GM12878 (cell line): ENCODE results near the gene HEXIM1. TPM values are rescaled to one million over a fixed set of nuclear protein-coding genes. Genes with fewer than 3 reads are reported as not detected.

Source experiments
- ATF7 ChIP-seq: fragments of 450-650 bp; IDR thresholded peaks from 2 replicates; pipeline ENCODE4 v1.6.1; 2016; ENCODE audit warnings: low read depth, mild to moderate bottlenecking
- BCLAF1 ChIP-seq: fragments of 450-650 bp; IDR thresholded peaks from 2 replicates; pipeline ENCODE4 v1.6.1; 2017; ENCODE audit warnings: antibody characterized with exemption, mild to moderate bottlenecking, moderate library complexity
- BMI1 ChIP-seq: fragments of 450-650 bp; IDR thresholded peaks from 2 replicates; pipeline ENCODE4 v1.6.1; 2016; ENCODE audit warnings: mild to moderate bottlenecking, moderate library complexity, borderline replicate concordance
- CHD4 ChIP-seq: fragments of 200-600 bp; sonication (generic); IDR thresholded peaks from 2 replicates; pipeline ENCODE4 v1.6.1; 2016; ENCODE audit warnings: mild to moderate bottlenecking
- E4F1 ChIP-seq: fragments of 450-650 bp; IDR thresholded peaks from 2 replicates; pipeline ENCODE4 v1.6.1; 2018; ENCODE audit warnings: borderline replicate concordance, mild to moderate bottlenecking; ENCODE audit not compliant: partially characterized antibody
- EZH2 ChIP-seq: IDR thresholded peaks from 2 replicates; pipeline ENCODE4 v1.6.1; 2012; ENCODE audit warnings: low read depth, mild to moderate bottlenecking, control low read depth, inconsistent platforms, low read length, borderline replicate concordance; ENCODE audit not compliant: control insufficient read depth
- HDAC2 ChIP-seq: fragments of 200-600 bp; sonication (generic); IDR thresholded peaks from 2 replicates; pipeline ENCODE4 v1.6.1; 2017
- HDGF ChIP-seq: fragments of 450-650 bp; IDR thresholded peaks from 2 replicates; pipeline ENCODE4 v1.6.1; 2016; ENCODE audit warnings: antibody characterized with exemption
- IKZF2 ChIP-seq, 2 experiments: fragments of 450-650 bp; IDR thresholded peaks; 2 replicates each; pipeline ENCODE4 v1.6.1; 2017; ENCODE audit warnings: mild to moderate bottlenecking in 2 of 2, moderate library complexity in 2 of 2
- IRF4 ChIP-seq: IDR thresholded peaks from 2 replicates; pipeline ENCODE4 v1.6.1; 2011; ENCODE audit warnings: low read depth, low read length
- MTA2 ChIP-seq: fragments of 450-650 bp; IDR thresholded peaks from 2 replicates; pipeline ENCODE4 v1.6.1; 2016; ENCODE audit warnings: low read depth, mild to moderate bottlenecking, moderate library complexity
- MYC ChIP-seq: IDR thresholded peaks from 2 replicates; pipeline ENCODE4 v1.6.1; 2011; ENCODE audit warnings: mild to moderate bottlenecking, low read length, moderate library complexity, inconsistent platforms; ENCODE audit not compliant: insufficient read depth, insufficient replicate concordance, insufficient read length, severe bottlenecking
- NFXL1 ChIP-seq: fragments of 450-650 bp; IDR thresholded peaks from 2 replicates; pipeline ENCODE4 v1.6.1; 2017; ENCODE audit warnings: antibody characterized with exemption, mild to moderate bottlenecking, borderline replicate concordance
- NR2F1 ChIP-seq: fragments of 450-650 bp; conservative IDR thresholded peaks from 2 replicates; pipeline ENCODE4 v1.6.1; 2017; ENCODE audit warnings: mild to moderate bottlenecking
- RCOR1 ChIP-seq: conservative IDR thresholded peaks from 2 replicates; pipeline ENCODE4 v1.6.1; 2012; ENCODE audit warnings: low read depth, low read length, improper control_type of control experiment
- RFX5 ChIP-seq: IDR thresholded peaks from 2 replicates; pipeline ENCODE4 v1.6.1; 2011; ENCODE audit warnings: low read depth, low read length, improper control_type of control experiment
- SMAD1 ChIP-seq: fragments of 450-650 bp; IDR thresholded peaks from 2 replicates; pipeline ENCODE4 v1.6.1; 2018; ENCODE audit warnings: mild to moderate bottlenecking, low read depth; ENCODE audit not compliant: partially characterized antibody
- SMAD5 ChIP-seq: IDR thresholded peaks from 2 replicates; pipeline ENCODE4 v1.6.1; 2016; ENCODE audit warnings: antibody characterized with exemption, low read depth
- SMARCA5 ChIP-seq: fragments of 450-650 bp; IDR thresholded peaks from 2 replicates; pipeline ENCODE4 v1.6.1; 2017; ENCODE audit warnings: mild to moderate bottlenecking
- SMC3 ChIP-seq: IDR thresholded peaks from 2 replicates; pipeline ENCODE4 v1.6.1; 2011; ENCODE audit warnings: low read length, improper control_type of control experiment, borderline replicate concordance
- SRF ChIP-seq, 2 experiments: IDR thresholded peaks; 2 replicates each; pipeline ENCODE4 v1.6.1; 2011; ENCODE audit warnings: low read depth in 2 of 2, low read length in 2 of 2, mild to moderate bottlenecking in 1 of 2, moderate library complexity in 1 of 2
- STAT1 ChIP-seq: fragments of 450-650 bp; conservative IDR thresholded peaks from 2 replicates; pipeline ENCODE4 v1.6.1; 2014; ENCODE audit warnings: antibody characterized with exemption, mild to moderate bottlenecking
- TBL1XR1 ChIP-seq: IDR thresholded peaks from 2 replicates; pipeline ENCODE4 v1.6.1; 2012; ENCODE audit warnings: low read depth, low read length, improper control_type of control experiment
- YBX1 ChIP-seq: fragments of 450-650 bp; IDR thresholded peaks from 2 replicates; pipeline ENCODE4 v1.6.1; 2016; ENCODE audit warnings: antibody characterized with exemption
- ZNF24 ChIP-seq: fragments of 450-650 bp; IDR thresholded peaks from 2 replicates; pipeline ENCODE4 v1.6.1; 2017; ENCODE audit warnings: antibody characterized with exemption, mild to moderate bottlenecking
- ZNF274 ChIP-seq: IDR thresholded peaks from one replicate; pipeline ENCODE4 v1.8.0; 2011; ENCODE audit not compliant: insufficient read length, insufficient read depth
- polyA plus RNA-seq, 11 experiments: library from polyadenylated mRNA; depleted of rRNA in 4 of 11; unstranded in 6 of 11; stranded (reverse) in 5 of 11; fragments of >200 nt; fragmentation: Nextera tagmentation in 4 of 11; fragmentation: Illumina TruSeq in 1 of 11; extraction: Ambion mirVana in 4 of 11; extraction: Trizol in 1 of 11; gene quantifications; 1 replicate in 1 of 11; 2 replicates in 10 of 11; pipeline versions ENCODE4 v1.2.1 to v1.2.3, GENCODE V29; 2011 to 2016; ENCODE audit warnings: inconsistent platforms in 2 of 11, missing spikeins in 2 of 11, low read depth in 1 of 11
- total RNA-seq, 4 experiments: library from RNA; depleted of rRNA in 3 of 4; stranded (reverse); fragments of >200 nt in 3 of 4; fragmentation: Illumina TruSeq in 1 of 4; extraction: Trizol in 1 of 4; gene quantifications; 2 replicates each; pipeline versions ENCODE4 v1.2.1 to v1.2.3, GENCODE V29; 2013 to 2021

Gene HEXIM1
- total and polyA plus RNA-seq, 10 of the 15 experiments (the other 5 are each of a cell fraction or from before 2014, with no cell fraction given) = 1.9 to 24.1 (median 9.0) TPM

DNA sequence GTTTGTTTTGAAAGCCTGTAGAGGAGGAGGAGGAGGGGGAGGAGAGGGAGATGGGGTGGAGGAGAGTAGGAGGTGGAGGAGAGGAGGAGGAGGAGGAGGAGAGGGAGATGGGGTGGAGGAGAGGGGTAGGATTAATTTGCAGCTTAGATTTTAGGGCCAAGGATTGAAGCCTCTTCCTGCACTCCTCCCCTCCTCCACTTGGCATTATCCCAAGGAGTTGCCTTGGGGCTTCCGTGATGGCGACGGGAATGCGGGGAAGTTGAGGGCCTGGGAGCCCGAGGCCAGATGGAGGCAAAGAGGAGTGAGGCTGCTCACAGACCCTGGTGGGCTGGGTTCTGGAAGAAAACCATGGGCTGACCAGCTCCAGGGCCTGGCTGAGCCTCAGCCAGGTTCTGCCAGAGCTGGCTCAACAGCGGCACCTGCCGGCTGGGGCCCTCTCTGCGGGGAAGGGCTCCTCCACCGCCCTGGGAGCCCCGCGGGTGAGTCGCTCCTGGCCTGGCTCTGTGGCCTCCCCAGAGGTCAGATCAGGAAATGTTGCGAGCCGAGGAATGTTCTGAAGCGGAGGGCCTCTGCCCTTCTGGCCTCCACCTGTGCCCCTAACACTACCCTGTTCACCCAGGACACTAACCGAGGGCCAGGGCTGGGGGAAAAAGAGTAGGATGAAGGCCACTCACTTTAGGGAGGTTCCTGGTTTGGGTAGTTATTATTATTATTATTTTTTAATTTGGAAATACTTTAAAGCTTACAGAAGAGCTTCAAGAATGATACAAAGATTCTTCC is 49.5 kb downstream of the HEXIM1 start (continued):
- TF ChIP-seq SRF (IDR thresholded peaks at IDR 0.05; ENCODE audit: low read depth in 2 of 2, low read length in 2 of 2) = no peak
- TF ChIP-seq IRF4 = no peak
- TF ChIP-seq RFX5 = no peak
- no peak for TF ChIP-seq MYC
- TF ChIP-seq SMAD5 = no peak
- peak; percentile 95 for TF ChIP-seq SMARCA5
- TF ChIP-seq STAT1 = peak; percentile 78; the same call in 1 of the 2 replicates
- no peak for TF ChIP-seq SMAD1
- no peak for TF ChIP-seq ZNF24
- TF ChIP-seq E4F1 = no peak
- TF ChIP-seq ZNF274 = no peak
- no peak for TF ChIP-seq HDAC2
- peak; percentile 97 for TF ChIP-seq SMC3
- no peak for TF ChIP-seq BCLAF1
- TF ChIP-seq IKZF2 (IDR thresholded peaks at IDR 0.05) = peak; percentile 49 to 60
- peak; percentile 76; the same call in 1 of the 2 replicates for TF ChIP-seq HDGF
- no peak for TF ChIP-seq YBX1
- no peak for TF ChIP-seq CHD4
- TF ChIP-seq ATF7 = no peak
- no peak for TF ChIP-seq MTA2
- no peak for TF ChIP-seq NFXL1
- 0 out of 2 replicates have a peak, but pooled peaks have one; percentile 33 for TF ChIP-seq RCOR1
- TF ChIP-seq BMI1 = no peak
- TF ChIP-seq EZH2 = no peak
- TF ChIP-seq TBL1XR1 = no peak
- 0 out of 2 replicates have a peak, but pooled peaks have one; percentile 57 for TF ChIP-seq NR2F1
